HCT116 (cell line): ENCODE data around the gene PEX11G.

Experiments
- CBX3 ChIP-seq: IDR thresholded peaks from 2 replicates; pipeline ENCODE4 v1.6.1; 2012; ENCODE audit warnings: low read depth
- EZH2 ChIP-seq: fragments of 200-600 bp; sonication (generic); IDR thresholded peaks from 2 replicates; pipeline ENCODE4 v1.6.1; 2017; ENCODE audit warnings: antibody characterized with exemption, mixed run types
- POLR2A ChIP-seq: IDR thresholded peaks from 2 replicates; pipeline ENCODE4 v1.7.0; 2011; ENCODE audit warnings: borderline replicate concordance; ENCODE audit not compliant: insufficient read depth, insufficient read length; ENCODE audit errors: extremely low read depth
- POLR2AphosphoS5 ChIP-seq: IDR thresholded peaks from 2 replicates; pipeline ENCODE4 v1.6.1; 2011; ENCODE audit warnings: mild to moderate bottlenecking, low read depth, low read length, moderate library complexity
- RAD21 ChIP-seq: IDR thresholded peaks from 2 replicates; pipeline ENCODE4 v1.6.1; 2012; ENCODE audit warnings: low read depth, mild to moderate bottlenecking
- SIN3A ChIP-seq: IDR thresholded peaks from 2 replicates; pipeline ENCODE4 v1.6.1; 2012; ENCODE audit warnings: low read depth
- SP1 ChIP-seq: IDR thresholded peaks from 2 replicates; pipeline ENCODE4 v1.6.1; 2012; ENCODE audit warnings: low read depth
- YY1 ChIP-seq: IDR thresholded peaks from 2 replicates; pipeline ENCODE4 v1.6.1; 2011; ENCODE audit warnings: low read length, low read depth, moderate library complexity, mild to moderate bottlenecking; ENCODE audit not compliant: insufficient replicate concordance; ENCODE audit errors: extremely low read depth
- TF ChIP-seq, protein P1 (sequence below), 3 experiments: fragments of 200-600 bp in 1 of 3; sonication (generic) in 1 of 3; IDR thresholded peaks in 2 of 3; conservative IDR thresholded peaks in 1 of 3; 2 replicates each; pipeline ENCODE4 v1.5.1; 2012 to 2017; ENCODE audit warnings: low read depth in 2 of 3, low read length in 2 of 3, antibody characterized with exemption in 1 of 3, borderline replicate concordance in 1 of 3, control low read depth in 1 of 3, mild to moderate bottlenecking in 1 of 3, mixed read lengths in 1 of 3, mixed run types in 1 of 3, moderate library complexity in 1 of 3; ENCODE audit not compliant: insufficient read depth in 1 of 3

DNA sequence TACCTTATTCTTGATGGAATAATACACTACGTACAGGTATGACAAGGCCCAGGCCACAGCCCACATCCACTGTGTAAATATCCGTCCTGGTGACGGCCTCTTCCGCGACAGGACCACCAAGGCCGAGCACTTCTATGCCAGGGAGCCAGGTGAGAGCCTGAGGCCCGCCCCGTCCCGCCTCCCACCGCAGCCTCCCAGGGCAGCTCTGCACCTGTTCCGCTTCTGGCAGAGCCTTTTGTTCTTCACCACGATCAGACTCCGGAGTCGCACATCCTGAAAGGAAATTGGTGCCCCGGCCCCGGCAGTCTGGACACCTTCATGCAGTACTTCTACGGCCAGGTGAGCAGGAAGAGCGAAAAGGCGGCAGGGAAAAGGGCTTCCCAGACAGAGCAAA is 16.4 kb upstream of the PEX11G start:
- no peak for TF ChIP-seq POLR2A
- TF ChIP-seq, protein P1, sequence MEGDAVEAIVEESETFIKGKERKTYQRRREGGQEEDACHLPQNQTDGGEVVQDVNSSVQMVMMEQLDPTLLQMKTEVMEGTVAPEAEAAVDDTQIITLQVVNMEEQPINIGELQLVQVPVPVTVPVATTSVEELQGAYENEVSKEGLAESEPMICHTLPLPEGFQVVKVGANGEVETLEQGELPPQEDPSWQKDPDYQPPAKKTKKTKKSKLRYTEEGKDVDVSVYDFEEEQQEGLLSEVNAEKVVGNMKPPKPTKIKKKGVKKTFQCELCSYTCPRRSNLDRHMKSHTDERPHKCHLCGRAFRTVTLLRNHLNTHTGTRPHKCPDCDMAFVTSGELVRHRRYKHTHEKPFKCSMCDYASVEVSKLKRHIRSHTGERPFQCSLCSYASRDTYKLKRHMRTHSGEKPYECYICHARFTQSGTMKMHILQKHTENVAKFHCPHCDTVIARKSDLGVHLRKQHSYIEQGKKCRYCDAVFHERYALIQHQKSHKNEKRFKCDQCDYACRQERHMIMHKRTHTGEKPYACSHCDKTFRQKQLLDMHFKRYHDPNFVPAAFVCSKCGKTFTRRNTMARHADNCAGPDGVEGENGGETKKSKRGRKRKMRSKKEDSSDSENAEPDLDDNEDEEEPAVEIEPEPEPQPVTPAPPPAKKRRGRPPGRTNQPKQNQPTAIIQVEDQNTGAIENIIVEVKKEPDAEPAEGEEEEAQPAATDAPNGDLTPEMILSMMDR (IDR thresholded peaks at IDR 0.05 in 2 of 3, conservative IDR thresholded peaks at IDR 0.05 in 1 of 3; ENCODE audit: borderline replicate concordance in 1 of 3, insufficient read depth in 1 of 3, low read depth in 2 of 3, low read length in 2 of 3) = no peak
- TF ChIP-seq SP1 = no peak
- no peak for TF ChIP-seq POLR2AphosphoS5
- no peak for TF ChIP-seq YY1
- TF ChIP-seq EZH2 = no peak
- TF ChIP-seq CBX3 = no peak
- TF ChIP-seq SIN3A = no peak
- no peak for TF ChIP-seq RAD21
